IMR-90 (cell line): ENCODE results near the gene ROR2. TPM values are rescaled to one million over a fixed set of nuclear protein-coding genes. Genes with fewer than 3 reads are reported as not detected.

Experiments
- ATAC-seq: fragments of 200-7000 bp; cut with Tn5 transposase; 2 replicates; pipeline ENCODE4 v1.9.1; 2020; ENCODE audit warnings: low read depth, mild to moderate bottlenecking, moderate library complexity
- BruUV-seq: library from RNA; stranded (reverse); fragments of 400-500 nt; replicated peaks from 2 replicates; lab custom pipeline; 2021; lab: Mats Ljungman, UMichigan
- CTCF ChIA-PET: fragments of 300-600 bp; formaldehyde crosslinking; extraction: SDS; loops from one replicate; lab custom pipeline; 2021; ENCODE audit warnings: antibody characterized with exemption; lab: Yijun Ruan, JAX
- POLR2A ChIA-PET: fragments of 300-600 bp; sonication (Branson Sonifier 250); formaldehyde crosslinking; loops from one replicate; lab custom pipeline; 2022; ENCODE audit warnings: antibody characterized with exemption; ENCODE audit not compliant: unreplicated experiment; lab: Charles Lee
- DNase-seq: peaks from one replicate; pipeline ENCODE4 v3.0.0; 2013
- H2AFZ ChIP-seq: replicated peaks from 2 replicates; pipeline ENCODE3; 2013; ENCODE audit warnings: low read length, mild to moderate bottlenecking; ENCODE audit not compliant: poor library complexity
- H2AK5ac ChIP-seq: 2 replicates; pipeline ENCODE4 v1.6.1; 2013; ENCODE audit warnings: low read depth, low read length, inconsistent platforms
- H2AK9ac ChIP-seq: replicated peaks from 2 replicates; pipeline ENCODE3; 2013; ENCODE audit warnings: mild to moderate bottlenecking, low read depth, low read length, moderate library complexity; ENCODE audit not compliant: poor library complexity
- H2BK120ac ChIP-seq: 2 replicates; pipeline ENCODE4 v1.6.1; 2013; ENCODE audit warnings: low read depth, low read length, inconsistent platforms
- H2BK15ac ChIP-seq: 3 replicates; pipeline ENCODE4 v1.6.1; 2013; ENCODE audit warnings: low read depth, low read length, inconsistent platforms
- H2BK20ac ChIP-seq: 2 replicates; pipeline ENCODE4 v1.6.1; 2013; ENCODE audit warnings: low read depth, mild to moderate bottlenecking, inconsistent platforms, low read length, moderate library complexity
- H2BK5ac ChIP-seq: 2 replicates; pipeline ENCODE4 v1.6.1; 2013; ENCODE audit warnings: mild to moderate bottlenecking, low read depth, low read length, inconsistent platforms; ENCODE audit not compliant: poor library complexity, severe bottlenecking
- H3K14ac ChIP-seq: replicated peaks from 2 replicates; pipeline ENCODE4 v1.6.1; 2013; ENCODE audit warnings: low read depth, low read length, inconsistent platforms
- H3K18ac ChIP-seq: 2 replicates; pipeline ENCODE4 v1.6.1; 2013; ENCODE audit warnings: low read depth, low read length, control low read depth
- H3K23ac ChIP-seq: 2 replicates; pipeline ENCODE4 v1.6.1; 2013; ENCODE audit warnings: low read depth, low read length, inconsistent platforms
- H3K27ac ChIP-seq: 2 replicates; pipeline ENCODE4 v1.5.1; 2013; ENCODE audit warnings: mild to moderate bottlenecking, control low read depth, low read length; ENCODE audit not compliant: insufficient read depth
- H3K27me3 ChIP-seq: 2 replicates; pipeline ENCODE4 v1.6.1; 2013; ENCODE audit warnings: low read length; ENCODE audit not compliant: control insufficient read depth, insufficient read depth
- H3K36me3 ChIP-seq: 2 replicates; pipeline ENCODE4 v1.6.1; 2013; ENCODE audit warnings: low read length, mixed read lengths; ENCODE audit not compliant: control insufficient read depth, insufficient read depth
- H3K4ac ChIP-seq: 2 replicates; pipeline ENCODE4 v1.6.1; 2013; ENCODE audit warnings: low read depth, low read length, inconsistent platforms
- H3K4me1 ChIP-seq: 2 replicates; pipeline ENCODE4 v1.6.1; 2013; ENCODE audit warnings: low read length, mixed read lengths; ENCODE audit not compliant: control insufficient read depth, insufficient read depth
- H3K4me2 ChIP-seq: 2 replicates; pipeline ENCODE4 v1.6.1; 2013; ENCODE audit warnings: low read depth, mild to moderate bottlenecking, control low read depth, low read length, moderate library complexity
- H3K4me3 ChIP-seq: 2 replicates; pipeline ENCODE4 v1.5.1; 2013; ENCODE audit warnings: low read depth, mild to moderate bottlenecking, control low read depth, low read length, moderate library complexity; ENCODE audit not compliant: insufficient read depth
- H3K56ac ChIP-seq: 2 replicates; pipeline ENCODE4 v1.6.1; 2013; ENCODE audit warnings: low read length, inconsistent platforms; ENCODE audit not compliant: insufficient read depth; ENCODE audit errors: extremely low read depth
- H3K79me1 ChIP-seq, 2 experiments: 2 replicates each; pipeline ENCODE4 v1.6.1; 2013; ENCODE audit warnings: low read length in 2 of 2, inconsistent platforms in 1 of 2, low read depth in 1 of 2
- H3K9ac ChIP-seq: 2 replicates; pipeline ENCODE4 v1.6.1; 2013; ENCODE audit warnings: low read depth, low read length, control low read depth
- H3K9me1 ChIP-seq: 2 replicates; pipeline ENCODE4 v1.6.1; 2013; ENCODE audit warnings: low read length, inconsistent platforms; ENCODE audit not compliant: insufficient read depth
- H3K9me3 ChIP-seq: 2 replicates; pipeline ENCODE4 v1.6.1; 2013; ENCODE audit warnings: low read length; ENCODE audit not compliant: control insufficient read depth, insufficient read depth
- H4K20me1 ChIP-seq: 2 replicates; pipeline ENCODE4 v1.6.1; 2013; ENCODE audit warnings: low read length, inconsistent platforms; ENCODE audit not compliant: insufficient read depth
- H4K5ac ChIP-seq: 2 replicates; pipeline ENCODE4 v1.6.1; 2013; ENCODE audit warnings: mild to moderate bottlenecking, low read depth, low read length, control low read depth
- H4K8ac ChIP-seq, 2 experiments: 2 replicates each; pipeline ENCODE4 v1.6.1; 2013; ENCODE audit warnings: low read depth in 2 of 2, low read length in 2 of 2, control low read depth in 1 of 2, inconsistent platforms in 1 of 2
- H4K91ac ChIP-seq: 2 replicates; pipeline ENCODE4 v1.6.1; 2013; ENCODE audit warnings: low read depth, low read length, inconsistent platforms; ENCODE audit not compliant: insufficient read depth
- BHLHE40 ChIP-seq: fragments of 150-350 bp; IDR thresholded peaks from 2 replicates; pipeline ENCODE4 v1.6.1; 2016; ENCODE audit warnings: mild to moderate bottlenecking, low read depth, low read length
- ELK1 ChIP-seq: fragments of 150-350 bp; IDR thresholded peaks from 2 replicates; pipeline ENCODE4 v1.6.1; 2016; ENCODE audit warnings: low read depth, mild to moderate bottlenecking, low read length, moderate library complexity, borderline replicate concordance
- FOS ChIP-seq: fragments of 150-350 bp; IDR thresholded peaks from 2 replicates; pipeline ENCODE4 v1.6.1; 2016; ENCODE audit warnings: low read depth, low read length
- RAD21 ChIP-seq: IDR thresholded peaks from 2 replicates; pipeline ENCODE4 v1.6.1; 2012; ENCODE audit warnings: low read length, improper control_type of control experiment
- RFX5 ChIP-seq: IDR thresholded peaks from 2 replicates; pipeline ENCODE4 v1.8.0; 2012; ENCODE audit warnings: low read depth, mild to moderate bottlenecking, low read length, moderate library complexity
- SMC3 ChIP-seq: fragments of 150-350 bp; IDR thresholded peaks from 2 replicates; pipeline ENCODE4 v1.6.1; 2016; ENCODE audit warnings: low read depth, mild to moderate bottlenecking, antibody characterized with exemption, low read length, moderate library complexity
- WGBS, 2 experiments: methylation state at CpG; one replicate each; pipeline versions ENCODE4 v1.1.5 to v1.1.7; 2013; ENCODE audit warnings: missing lambda C conversion rate in 2 of 2; ENCODE audit not compliant: insufficient read length in 1 of 2; ENCODE audit errors: extremely low coverage in 2 of 2; 5-methylcytosine and 5-hydroxymethylcytosine counted together
- dilution Hi-C: fragments of 300-500 bp; cut with HindIII; formaldehyde crosslinking; loops from one replicate; pipeline ENCODE4 v1.14.3; 2018; ENCODE audit warnings: low sequenced_read_pairs; ENCODE audit not compliant: unreplicated experiment
- in situ Hi-C: fragments of 300-500 bp; cut with MboI; formaldehyde crosslinking; loops from 3 replicates; pipeline ENCODE4 v1.14.3; 2019; ENCODE audit warnings: low sequenced_read_pairs, inconsistent platforms, mixed read lengths
- intact Hi-C: fragments of 100-400 bp; cut with micrococcal nuclease; formaldehyde crosslinking; loops from 2 replicates; pipeline ENCODE4 v1.10.0; 2022
- polyA plus RNA-seq, 3 experiments: library from polyadenylated mRNA; depleted of rRNA; stranded (reverse); fragments of >200 nt; gene quantifications; 2 replicates each; pipeline ENCODE4 v1.2.3, GENCODE V29; 2012; ENCODE audit warnings: low replicate concordance in 1 of 3
- total RNA-seq: library from RNA; depleted of rRNA; stranded (reverse); fragments of >200 nt; gene quantifications from 2 replicates; pipeline ENCODE4 v1.2.3, GENCODE V29; 2012

Gene ROR2
- total and polyA plus RNA-seq, 2 of the 4 experiments (the other 2 are of a cell fraction) = 2.3 to 4.8 TPM

GRCh38 chr9:91934654-91935053, 15.4 kb downstream of the ROR2 start:
- intact Hi-C loops (no loop called here), dilution Hi-C loops (no loop called here), in situ Hi-C loops (no loop called here)
- ATAC-seq = no peak
- H3K14ac ChIP-seq = no peak overlapping the region
- no peak overlapping the region for H3K27ac ChIP-seq
- no peak overlapping the region for H3K56ac ChIP-seq
- no peak overlapping the region for H3K4me3 ChIP-seq
- no peak overlapping the region for H3K4ac ChIP-seq
- WGBS, 2 experiments = no CpG with 5 or more reads among the region's 3 CpGs
- no peak overlapping the region for H4K91ac ChIP-seq
- no peaks in the 10 kb centered on the region for H4K20me1 ChIP-seq
- H4K8ac ChIP-seq = 0 out of 4 replicates have a peak overlapping the region, but pooled peaks of 1 of the 2 experiments have one; percentile 33
- no peaks in the 10 kb centered on the region for H3K9me1 ChIP-seq
- H2AK9ac ChIP-seq = no peak overlapping the region
- no peak overlapping the region for H3K18ac ChIP-seq
- peaks cover 9% of the 10 kb centered on the region; the same call in 1 of the 2 replicates for H3K4me1 ChIP-seq
- no peak overlapping the region for H2BK5ac ChIP-seq
- H2BK15ac ChIP-seq = no peak overlapping the region
- H2BK20ac ChIP-seq = no peak overlapping the region
- no peak overlapping the region for H4K5ac ChIP-seq
- no peak overlapping the region for H2AFZ ChIP-seq
- peak overlapping the region; percentile 33; the same call in 1 of the 2 replicates for H3K4me2 ChIP-seq
- DNase-seq = no peak
- H3K23ac ChIP-seq = no peak overlapping the region
- H2AK5ac ChIP-seq = no peak overlapping the region
- POLR2A ChIA-PET = no interaction called here
- no peak overlapping the region for H2BK120ac ChIP-seq
- no peak for TF ChIP-seq RFX5
- TF ChIP-seq ELK1 = no peak
- TF ChIP-seq RAD21 = no peak
- no peak for TF ChIP-seq BHLHE40
- TF ChIP-seq FOS = no peak
- TF ChIP-seq SMC3 = no peak
- H3K27me3 ChIP-seq = no peaks in the 10 kb centered on the region
- H3K36me3 ChIP-seq = peaks cover 1% of the 10 kb centered on the region; the same call in 1 of the 2 replicates
- CTCF ChIA-PET = interaction anchor here (0.6 to 0.7 kb wide), 2 partner anchors 16 to 1542 kb away, joined by 3 read pairs; partner anchors contain the start of gene ROR2
- H3K9me3 ChIP-seq = peaks cover 13% of the 10 kb centered on the region
- H3K9ac ChIP-seq = no peak overlapping the region
- BruUV-seq = no TSS peak
- H3K79me1 ChIP-seq = no peaks in the 10 kb centered on the region; a peak in 1 of 4 replicates
